Brain pericyte (primary cell): ENCODE measurements around the gene FBXL2.

Source experiments
- DNase-seq: peaks from one replicate; pipeline ENCODE4 v3.0.0-alpha.2; 2012; ENCODE audit warnings: low read depth, low spot score

Gene FBXL2

GRCh38 chr3:33277193-33277882 lies at the start of gene FBXL2:
Gene FBXL2, plus strand, starts transcription at chr3:33277442. Its CDS starts 71 bp downstream, at chr3:33277513.
- DNase-seq, result no peak

- DNase-seq, result no peak
Measured at GRCh38 chr3:33229066-33229465, 48.2 kb upstream of the FBXL2 start.

GRCh38 chr3:33229947-33230346 lies 47.3 kb upstream of the FBXL2 start:
- DNase-seq, result no peak

GRCh38 chr3:33231756-33232465 lies 45.3 kb upstream of the FBXL2 start:
- no peak for DNase-seq

- DNase-seq, result no peak
Measured at GRCh38 chr3:33233884-33234283, 43.4 kb upstream of the FBXL2 start.

GRCh38 chr3:33236005-33236404 lies 41.2 kb upstream of the FBXL2 start:
- no peak for DNase-seq

- DNase-seq, result no peak
Measured at GRCh38 chr3:33237439-33237838, 39.8 kb upstream of the FBXL2 start.

- no peak for DNase-seq
Measured at GRCh38 chr3:33238923-33239322, 38.3 kb upstream of the FBXL2 start.

- no peak for DNase-seq
Measured at GRCh38 chr3:33240261-33240660, 37.0 kb upstream of the FBXL2 start.

GRCh38 chr3:33246786-33247185 lies 30.5 kb upstream of the FBXL2 start:
- no peak for DNase-seq

- no peak for DNase-seq
Measured at GRCh38 chr3:33250712-33251111, 26.5 kb upstream of the FBXL2 start.

- DNase-seq, result no peak
Measured at GRCh38 chr3:33256249-33256648, 21.0 kb upstream of the FBXL2 start.

- DNase-seq, result no peak
Measured at GRCh38 chr3:33260104-33260503, 17.1 kb upstream of the FBXL2 start.

GRCh38 chr3:33269385-33269784 lies 7.9 kb upstream of the FBXL2 start:
- no peak for DNase-seq

GRCh38 chr3:33271324-33271723 lies 5.9 kb upstream of the FBXL2 start:
- no peak for DNase-seq

GRCh38 chr3:33273628-33274027 lies 3.6 kb upstream of the FBXL2 start:
- no peak for DNase-seq

GRCh38 chr3:33278163-33278562 lies 921 bp downstream of the FBXL2 start:
- DNase-seq, result no peak

GRCh38 chr3:33287672-33288282 lies 10.5 kb downstream of the FBXL2 start:
- no peak for DNase-seq

GRCh38 chr3:33299395-33300081 lies 22.3 kb downstream of the FBXL2 start:
- no peak for DNase-seq

GRCh38 chr3:33312361-33312760 lies 35.1 kb downstream of the FBXL2 start:
- DNase-seq, result no peak

GRCh38 chr3:33313331-33313730 lies 36.1 kb downstream of the FBXL2 start:
- DNase-seq, result peak; percentile 43

GRCh38 chr3:33314993-33315392 lies 37.8 kb downstream of the FBXL2 start:
- no peak for DNase-seq
